Activated CD8-positive, alpha-beta T cell treated with anti-CD3 and anti-CD28 coated beads for 36 hours (primary cell): ENCODE data around the gene HECTD1. TPM values are rescaled to one million over a fixed set of nuclear protein-coding genes. Genes with fewer than 3 reads are reported as not detected.
"Not testable (repeated sequence)": the region's sequence is repeated elsewhere in the genome, so short reads cannot be mapped to it uniquely, and the experiment has no call there.

ENCODE experiments used
- ATAC-seq: fragments of 200-7000 bp; cut with Tn5 transposase; one replicate; pipeline ENCODE4 v1.10.0; 2021; ENCODE audit warnings: mild to moderate bottlenecking, moderate library complexity
- CTCF ChIA-PET: fragments of 350-600 bp; sonication (Branson Sonifier 250); formaldehyde crosslinking; loops from one replicate; lab custom pipeline; 2021; ENCODE audit warnings: antibody characterized with exemption; lab: Charles Lee
- POLR2A ChIA-PET: fragments of 350-600 bp; sonication (Branson Sonifier 250); formaldehyde crosslinking; loops from one replicate; lab custom pipeline; 2021; ENCODE audit warnings: antibody characterized with exemption; lab: Charles Lee
- DNase-seq: peaks from one replicate; pipeline ENCODE4 v3.0.0-alpha.2; 2020
- H3K27ac Mint-ChIP-seq: one replicate; pipeline ENCODE4 v1.8.0; 2021; ENCODE audit warnings: mild to moderate bottlenecking, mixed read lengths
- H3K27me3 Mint-ChIP-seq: one replicate; pipeline ENCODE4 v1.8.0; 2021; ENCODE audit warnings: mixed read lengths
- H3K36me3 Mint-ChIP-seq: one replicate; pipeline ENCODE4 v1.8.0; 2021; ENCODE audit warnings: low read depth, mixed read lengths
- H3K4me1 Mint-ChIP-seq: one replicate; pipeline ENCODE4 v1.8.0; 2021; ENCODE audit warnings: low read depth, mixed read lengths
- H3K4me3 Mint-ChIP-seq: one replicate; pipeline ENCODE4 v1.8.0; 2021; ENCODE audit warnings: mild to moderate bottlenecking, moderate library complexity, mixed read lengths
- H3K9me3 Mint-ChIP-seq: one replicate; pipeline ENCODE4 v1.8.0; 2021; ENCODE audit warnings: mixed read lengths
- intact Hi-C: fragments of 100-400 bp; cut with micrococcal nuclease; formaldehyde crosslinking; loops from one replicate; pipeline ENCODE4 v1.10.0; 2022
- total RNA-seq, 2 experiments: library from RNA; stranded (reverse); gene quantifications; one replicate each; pipeline ENCODE4 v1.2.3, GENCODE V29; 2021
- TF ChIP-seq, protein P1 (sequence below): fragments of 200-600 bp; IDR thresholded peaks from one replicate; pipeline ENCODE4 v1.8.0; 2022; ENCODE audit warnings: antibody characterized with exemption, mild to moderate bottlenecking

Gene HECTD1
- total RNA-seq, 2 experiments from 2014 or later = 78.9 to 82.2 TPM

DNA sequence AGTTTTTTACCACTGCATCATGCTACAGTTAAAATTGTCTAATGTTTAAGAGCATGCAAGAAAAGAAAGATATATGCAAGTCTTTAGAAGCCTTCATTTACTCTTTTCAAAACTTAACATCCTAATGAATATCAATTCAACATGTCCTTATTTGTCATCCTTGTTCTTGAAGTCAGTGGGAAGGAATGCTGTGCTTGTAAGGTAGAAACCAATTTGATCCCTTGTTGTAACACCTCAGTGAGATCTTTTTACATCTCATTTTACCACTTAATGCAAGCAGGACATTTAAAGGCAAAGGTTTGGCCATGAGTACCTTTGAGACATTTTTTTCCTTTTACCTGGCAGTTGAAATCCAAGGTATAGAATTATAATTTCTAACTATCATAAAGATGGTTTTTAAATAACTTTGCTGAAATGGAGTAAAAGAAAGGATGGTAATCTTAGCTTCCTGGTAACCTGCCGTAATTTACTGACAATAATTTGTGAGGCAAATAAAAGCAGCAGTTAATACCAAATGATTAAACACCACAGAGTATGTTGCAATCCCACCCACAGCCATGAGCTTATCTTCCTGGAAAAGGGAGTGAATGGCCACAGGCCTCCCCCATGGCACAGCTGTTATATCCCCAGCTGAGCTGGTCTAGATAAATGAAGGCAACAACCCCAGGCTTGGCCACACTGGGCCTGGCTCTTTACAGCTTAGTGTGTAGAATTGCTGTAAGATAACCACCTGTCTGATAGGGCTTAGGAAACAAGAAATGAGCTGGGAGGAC lies 148.3 kb downstream of the HECTD1 start:
- Mint-ChIP-seq H3K9me3 (no peaks in the 10 kb centered on the region), H3K36me3 (peaks cover 1% of the 10 kb centered on the region), H3K4me1 (peaks cover 10% of the 10 kb centered on the region), H3K27ac (no peak overlapping the region), H3K27me3 (no peaks in the 10 kb centered on the region), H3K4me3 (no peak overlapping the region)
- no peak for DNase-seq
- no peak for ATAC-seq
- ChIA-PET POLR2A (interaction anchor here (1.0 kb wide), 1 partner anchor 13 kb away, joined by 3 read pairs; no protein-coding TSS in a partner anchor), CTCF (interaction anchor here (1.1 kb wide), 1 partner anchor 79 kb away, joined by 3 read pairs; no protein-coding TSS in a partner anchor)
- intact Hi-C loops = no loop called here
- TF ChIP-seq, protein P1, sequence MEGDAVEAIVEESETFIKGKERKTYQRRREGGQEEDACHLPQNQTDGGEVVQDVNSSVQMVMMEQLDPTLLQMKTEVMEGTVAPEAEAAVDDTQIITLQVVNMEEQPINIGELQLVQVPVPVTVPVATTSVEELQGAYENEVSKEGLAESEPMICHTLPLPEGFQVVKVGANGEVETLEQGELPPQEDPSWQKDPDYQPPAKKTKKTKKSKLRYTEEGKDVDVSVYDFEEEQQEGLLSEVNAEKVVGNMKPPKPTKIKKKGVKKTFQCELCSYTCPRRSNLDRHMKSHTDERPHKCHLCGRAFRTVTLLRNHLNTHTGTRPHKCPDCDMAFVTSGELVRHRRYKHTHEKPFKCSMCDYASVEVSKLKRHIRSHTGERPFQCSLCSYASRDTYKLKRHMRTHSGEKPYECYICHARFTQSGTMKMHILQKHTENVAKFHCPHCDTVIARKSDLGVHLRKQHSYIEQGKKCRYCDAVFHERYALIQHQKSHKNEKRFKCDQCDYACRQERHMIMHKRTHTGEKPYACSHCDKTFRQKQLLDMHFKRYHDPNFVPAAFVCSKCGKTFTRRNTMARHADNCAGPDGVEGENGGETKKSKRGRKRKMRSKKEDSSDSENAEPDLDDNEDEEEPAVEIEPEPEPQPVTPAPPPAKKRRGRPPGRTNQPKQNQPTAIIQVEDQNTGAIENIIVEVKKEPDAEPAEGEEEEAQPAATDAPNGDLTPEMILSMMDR = no peak

DNA sequence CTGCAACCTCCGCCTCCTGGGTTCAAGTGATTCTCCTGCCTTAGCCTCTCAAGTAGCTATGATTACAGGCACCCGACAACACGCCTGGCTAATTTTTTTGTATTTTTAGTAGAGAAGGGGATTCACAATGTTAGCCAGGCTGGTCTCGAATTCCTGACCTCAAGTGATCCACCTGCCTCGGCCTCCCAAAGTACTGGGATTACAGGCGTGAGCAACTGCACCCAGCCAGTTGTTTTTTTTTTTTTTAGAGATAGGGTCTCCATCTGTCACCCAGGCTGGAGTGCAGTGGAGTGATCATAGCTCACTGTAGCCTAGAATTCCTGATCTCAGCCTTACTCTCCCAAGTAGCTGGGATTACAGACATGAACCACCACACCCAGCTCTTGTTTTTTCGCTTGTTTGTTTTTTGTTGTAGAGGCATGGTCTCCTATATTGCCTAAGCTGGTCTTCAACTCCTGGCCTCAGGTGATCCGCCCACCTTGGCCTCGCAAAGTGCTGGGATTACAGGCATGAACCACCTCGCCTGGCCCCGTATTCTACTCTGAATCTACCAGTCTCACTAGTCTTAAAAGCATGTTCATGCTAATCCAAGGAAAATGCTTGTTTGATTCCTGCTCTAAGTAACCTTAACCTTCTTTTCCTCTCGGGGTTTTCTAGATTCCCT lies 149.8 kb downstream of the HECTD1 start:
- Mint-ChIP-seq H3K27ac (no peak overlapping the region), H3K9me3 (no peaks in the 10 kb centered on the region), H3K36me3 (peaks cover 1% of the 10 kb centered on the region), H3K27me3 (no peaks in the 10 kb centered on the region), H3K4me1 (peaks cover 10% of the 10 kb centered on the region), H3K4me3 (no peak overlapping the region)
- TF ChIP-seq, protein P1 = no peak
- ChIA-PET CTCF (interaction anchor here (1.1 kb wide), 1 partner anchor 297 kb away, joined by 3 read pairs; no protein-coding TSS in a partner anchor), POLR2A (no interaction called here)
- intact Hi-C loops = no loop called here
- ATAC-seq = no peak
- no peak for DNase-seq

DNA sequence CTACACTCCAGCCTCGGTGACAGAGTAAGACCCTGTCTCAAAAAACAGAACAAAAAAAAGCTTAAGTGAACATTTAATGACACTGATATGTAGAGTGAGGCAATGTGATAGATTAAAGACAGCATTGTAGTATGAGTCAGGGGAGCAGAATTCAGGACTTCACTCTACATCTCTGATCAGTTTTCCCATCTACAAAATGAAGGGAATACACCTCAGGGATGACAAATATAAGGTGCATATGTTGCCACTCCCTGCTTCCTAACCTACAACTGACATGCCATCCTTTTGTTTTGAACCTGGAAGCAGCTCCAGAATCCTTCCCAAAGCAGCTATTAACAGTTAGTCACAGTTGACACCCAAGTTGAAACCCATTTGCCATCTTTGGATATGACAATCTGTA lies 150.6 kb downstream of the HECTD1 start:
- ChIA-PET POLR2A (no interaction called here), CTCF (interaction anchor here (0.6 kb wide), 1 partner anchor 8 kb away, joined by 3 read pairs; no protein-coding TSS in a partner anchor)
- TF ChIP-seq, protein P1 = no peak
- Mint-ChIP-seq H3K4me3 (no peak overlapping the region), H3K27ac (no peak overlapping the region), H3K36me3 (peaks cover 1% of the 10 kb centered on the region), H3K4me1 (peaks cover 10% of the 10 kb centered on the region), H3K9me3 (no peaks in the 10 kb centered on the region), H3K27me3 (no peaks in the 10 kb centered on the region)
- intact Hi-C loops = no loop called here
- ATAC-seq (no peak), DNase-seq (no peak)

DNA sequence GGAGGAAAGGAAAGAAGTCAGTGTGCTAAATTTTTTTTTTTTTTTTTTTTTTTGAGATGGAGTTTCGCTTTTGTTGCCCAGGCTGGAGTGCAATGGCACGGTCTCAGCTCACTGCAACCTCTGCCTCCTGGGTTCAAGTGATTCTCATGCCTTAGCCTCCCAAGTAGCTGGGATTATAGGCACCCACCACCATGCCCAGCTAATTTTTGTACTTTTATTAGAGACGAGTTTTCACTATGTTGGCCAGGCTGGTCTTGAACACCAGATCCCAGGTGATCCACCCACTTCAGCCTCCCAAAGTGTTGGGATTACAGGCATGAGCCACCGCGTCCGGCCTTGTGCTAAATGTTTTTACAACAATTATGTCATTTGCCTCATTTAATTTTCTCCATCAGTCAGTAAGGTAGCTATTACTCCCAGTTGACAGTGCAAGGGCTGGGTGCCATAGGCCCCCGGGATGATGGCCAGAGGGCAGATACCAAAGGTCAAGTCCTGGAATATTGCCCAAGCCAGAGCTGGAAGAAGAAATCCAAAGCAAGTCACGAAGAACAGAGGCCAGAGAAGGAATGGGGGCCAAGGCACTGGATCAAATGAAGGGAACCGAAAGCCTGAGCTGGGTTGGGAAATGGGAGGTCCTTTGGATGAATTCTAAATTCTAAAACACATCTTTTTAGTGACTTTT lies 154.5 kb downstream of the HECTD1 start:
- H3K36me3 Mint-ChIP-seq, H3K4me3 Mint-ChIP-seq, DNase-seq, POLR2A ChIA-PET, H3K9me3 Mint-ChIP-seq, H3K27me3 Mint-ChIP-seq, H3K4me1 Mint-ChIP-seq, intact Hi-C loops, H3K27ac Mint-ChIP-seq, ATAC-seq: not testable (repeated sequence)
- CTCF ChIA-PET = interaction anchor here (1.3 kb wide), 1 partner anchor 34 kb away, joined by 4 read pairs; no protein-coding TSS in a partner anchor

DNA sequence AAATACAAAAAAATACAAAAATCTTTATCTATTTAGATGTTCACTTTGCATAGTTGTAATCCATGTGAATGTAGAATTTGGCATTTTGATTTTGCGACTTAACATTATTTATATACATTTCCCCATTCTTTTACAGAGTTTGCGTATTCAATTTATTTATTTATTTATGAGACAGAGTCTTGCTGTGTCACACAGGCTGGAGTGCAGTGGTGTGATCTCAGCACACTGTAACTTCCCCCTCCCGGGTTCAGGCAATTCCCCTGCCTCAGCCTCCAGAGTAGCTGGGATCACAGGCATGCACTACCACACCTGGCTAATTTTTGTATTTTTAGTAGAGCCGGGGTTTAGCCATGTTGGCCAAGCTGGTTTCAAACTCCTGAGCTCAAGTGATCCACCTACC lies 156.1 kb downstream of the HECTD1 start:
- ATAC-seq (no peak), DNase-seq (no peak)
- Mint-ChIP-seq H3K4me1 (peaks cover 6% of the 10 kb centered on the region), H3K36me3 (peaks cover 2% of the 10 kb centered on the region), H3K4me3 (no peak overlapping the region), H3K27ac (no peak overlapping the region), H3K27me3 (no peaks in the 10 kb centered on the region), H3K9me3 (no peaks in the 10 kb centered on the region)
- ChIA-PET CTCF (interaction anchor here (1.3 kb wide), 1 partner anchor 212 kb away, joined by 3 read pairs; no protein-coding TSS in a partner anchor), POLR2A (no interaction called here)
- TF ChIP-seq, protein P1 = no peak
- intact Hi-C loops = no loop called here
